T-helper 22 cell (primary cell): Measurements from ENCODE around the gene HOXD4.

Experiments used
- DNase-seq: peaks from one replicate; pipeline ENCODE4 v3.0.0-alpha.2; 2020; ENCODE audit warnings: low read depth

Gene HOXD4

GRCh38 chr2:176151442-176152287 lies at the start of gene HOXD4:
HOXD4 (plus strand) TSS chr2:176151550; CDS start chr2:176151634, 84 bp downstream.
- no peak for DNase-seq

GRCh38 chr2:176101842-176102241 lies 49.5 kb upstream of the HOXD4 start:
- DNase-seq, result no peak

- no peak for DNase-seq
These were observed 49.0 kb upstream of the HOXD4 start for GRCh38 chr2:176102309-176102866.

- DNase-seq, result no peak
These were observed 48.2 kb upstream of the HOXD4 start for GRCh38 chr2:176103194-176103593.

GRCh38 chr2:176103742-176104315 lies 47.5 kb upstream of the HOXD4 start:
- DNase-seq, result no peak

- DNase-seq, result no peak
These were observed 46.9 kb upstream of the HOXD4 start for GRCh38 chr2:176104316-176105077.

- DNase-seq, result no peak
These were observed 46.1 kb upstream of the HOXD4 start for GRCh38 chr2:176105078-176105729.

GRCh38 chr2:176105730-176106580 lies 45.4 kb upstream of the HOXD4 start:
- no peak for DNase-seq

GRCh38 chr2:176106581-176107539 lies 44.5 kb upstream of the HOXD4 start, which contains the start of gene HOXD11:
HOXD11 (plus strand) TSS chr2:176107280; CDS start chr2:176107356, 76 bp downstream.
- no peak for DNase-seq

GRCh38 chr2:176107731-176108181 lies 43.6 kb upstream of the HOXD4 start:
- no peak for DNase-seq

GRCh38 chr2:176109192-176109901 lies 42.0 kb upstream of the HOXD4 start:
- DNase-seq, result no peak

- DNase-seq, result no peak
These were observed 41.4 kb upstream of the HOXD4 start for GRCh38 chr2:176109946-176110345.

- DNase-seq, result no peak
These were observed 40.7 kb upstream of the HOXD4 start for GRCh38 chr2:176110415-176111308.

- DNase-seq, result no peak
These were observed 40.1 kb upstream of the HOXD4 start for GRCh38 chr2:176111309-176111663.

- DNase-seq, result no peak
These were observed 39.4 kb upstream of the HOXD4 start for GRCh38 chr2:176111846-176112374.

GRCh38 chr2:176112375-176113302 lies 38.7 kb upstream of the HOXD4 start:
- DNase-seq, result no peak
